HepG2 (cell line): Measurements from ENCODE around the gene FAM222A. TPM values are rescaled to one million over a fixed set of nuclear protein-coding genes. Genes with fewer than 3 reads are reported as not detected.

Experiments
- AKAP8 ChIP-seq: sonication (generic); formaldehyde crosslinking; IDR thresholded peaks from 2 replicates; pipeline ENCODE4 v1.5.1; 2020; ENCODE audit warnings: mild to moderate bottlenecking, missing genetic modification reagents
- CSRNP2 ChIP-seq: sonication (generic); formaldehyde crosslinking; conservative IDR thresholded peaks from 2 replicates; pipeline ENCODE4 v1.8.0; 2022; ENCODE audit warnings: low read depth, missing genetic modification reagents
- DPF2 ChIP-seq: sonication (generic); formaldehyde crosslinking; IDR thresholded peaks from 2 replicates; pipeline ENCODE4 v1.4.0; 2020; ENCODE audit warnings: mild to moderate bottlenecking, low read depth, missing genetic modification reagents, borderline replicate concordance
- E2F2 ChIP-seq: sonication (generic); formaldehyde crosslinking; IDR thresholded peaks from 2 replicates; pipeline ENCODE4 v1.4.0; 2020; ENCODE audit warnings: missing genetic modification reagents, borderline replicate concordance
- FOXM1 ChIP-seq: sonication (generic); formaldehyde crosslinking; IDR thresholded peaks from 2 replicates; pipeline ENCODE4 v1.5.0; 2020; ENCODE audit warnings: missing genetic modification reagents
- MXD3 ChIP-seq: IDR thresholded peaks from 2 replicates; pipeline ENCODE4 v1.6.1; 2016; ENCODE audit warnings: mild to moderate bottlenecking, missing biosample characterization, missing genetic modification reagents
- PBX3 ChIP-seq: sonication (generic); formaldehyde crosslinking; IDR thresholded peaks from 2 replicates; pipeline ENCODE4 v1.8.1; 2023; ENCODE audit warnings: missing genetic modification reagents, inconsistent platforms, borderline replicate concordance
- RAD51 ChIP-seq: fragments of 450-650 bp; IDR thresholded peaks from 2 replicates; pipeline ENCODE4 v1.6.1; 2016; ENCODE audit warnings: borderline replicate concordance
- TCF7 ChIP-seq: sonication (generic); IDR thresholded peaks from 2 replicates; pipeline ENCODE4 v1.6.1; 2016; ENCODE audit warnings: antibody characterized with exemption, low read depth
- THYN1 ChIP-seq: sonication (generic); formaldehyde crosslinking; IDR thresholded peaks from 2 replicates; pipeline ENCODE4 v1.8.1; 2023; ENCODE audit warnings: low read depth, mild to moderate bottlenecking, moderate library complexity, missing genetic modification reagents, borderline replicate concordance
- ZBTB38 ChIP-seq: sonication (generic); formaldehyde crosslinking; IDR thresholded peaks from 2 replicates; pipeline ENCODE4 v1.5.1; 2020; ENCODE audit warnings: mild to moderate bottlenecking, missing genetic modification reagents
- ZC3H4 ChIP-seq: sonication (generic); formaldehyde crosslinking; IDR thresholded peaks from 2 replicates; pipeline ENCODE4 v1.4.0; 2020; ENCODE audit warnings: missing genetic modification reagents, borderline replicate concordance
- ZFP36L1 ChIP-seq: sonication (generic); formaldehyde crosslinking; IDR thresholded peaks from 2 replicates; pipeline ENCODE4 v1.8.0; 2022; ENCODE audit warnings: mild to moderate bottlenecking, missing genetic modification reagents, moderate library complexity
- ZKSCAN5 ChIP-seq: sonication (generic); formaldehyde crosslinking; IDR thresholded peaks from 2 replicates; pipeline ENCODE4 v1.5.1; 2020; ENCODE audit warnings: mild to moderate bottlenecking, missing genetic modification reagents
- ZNF563 ChIP-seq: sonication (generic); formaldehyde crosslinking; IDR thresholded peaks from 2 replicates; pipeline ENCODE4 v1.8.0; 2022; ENCODE audit warnings: mild to moderate bottlenecking, moderate library complexity, missing genetic modification reagents
- ZNF703 ChIP-seq: sonication (generic); formaldehyde crosslinking; IDR thresholded peaks from 2 replicates; pipeline ENCODE4 v1.5.1; 2020; ENCODE audit warnings: missing genetic modification reagents, mild to moderate bottlenecking, moderate library complexity, borderline replicate concordance
- ZNF749 ChIP-seq: sonication (generic); formaldehyde crosslinking; IDR thresholded peaks from 2 replicates; pipeline ENCODE4 v1.8.0; 2022; ENCODE audit warnings: mild to moderate bottlenecking, missing genetic modification reagents, moderate library complexity, borderline replicate concordance
- ZNF788 ChIP-seq: sonication (generic); formaldehyde crosslinking; IDR thresholded peaks from 2 replicates; pipeline ENCODE4 v1.5.0; 2020; ENCODE audit warnings: mild to moderate bottlenecking, missing genetic modification reagents, borderline replicate concordance
- ZNF800 ChIP-seq: sonication (generic); formaldehyde crosslinking; IDR thresholded peaks from 2 replicates; pipeline ENCODE4 v1.4.0; 2020; ENCODE audit warnings: missing genetic modification reagents
- ZSCAN20 ChIP-seq: sonication (generic); formaldehyde crosslinking; IDR thresholded peaks from 2 replicates; pipeline ENCODE4 v1.4.0; 2020; ENCODE audit warnings: missing genetic modification reagents, mild to moderate bottlenecking, borderline replicate concordance
- ZSCAN5A ChIP-seq: sonication (generic); formaldehyde crosslinking; IDR thresholded peaks from 2 replicates; pipeline ENCODE4 v1.8.0; 2022; ENCODE audit warnings: mild to moderate bottlenecking, missing genetic modification reagents, borderline replicate concordance
- polyA plus RNA-seq, 8 experiments: library from polyadenylated mRNA; depleted of rRNA in 3 of 8; stranded (reverse) in 7 of 8; unstranded in 1 of 8; fragments of >200 nt; fragmentation: Illumina TruSeq in 4 of 8; extraction: Trizol in 4 of 8; gene quantifications; 2 replicates each; pipeline versions ENCODE4 v1.2.1 to v1.2.3, GENCODE V29; 2011 to 2016; ENCODE audit warnings: low read depth in 4 of 8, missing spikeins in 1 of 8, mixed read lengths in 1 of 8; ENCODE audit not compliant: insufficient read depth in 1 of 8
- total RNA-seq, 5 experiments: library from RNA; depleted of rRNA; stranded (reverse); fragments of >200 nt; fragmentation: Illumina TruSeq; extraction: Trizol; gene quantifications; 2 replicates each; pipeline ENCODE4 v1.2.3, GENCODE V29; 2016; ENCODE audit warnings: low read depth in 1 of 5

The FAM222A gene
- total and polyA plus RNA-seq, 2 of the 13 experiments (the other 11 are each of a cell fraction or from before 2014, with no cell fraction given): 2.7 to 9.6 TPM

GRCh38 chr12:109760031-109760929 is 46.7 kb downstream of the FAM222A start (continued):
- no peak for TF ChIP-seq ZNF703 (CRISPR knock-in tag)
- no peak for TF ChIP-seq ZC3H4
- TF ChIP-seq ZSCAN5A: no peak
- no peak for TF ChIP-seq ZNF788
- no peak for TF ChIP-seq CSRNP2 (CRISPR knock-in tag)
- peak; percentile 50; the same call in 1 of the 2 replicates for TF ChIP-seq ZBTB38 (CRISPR knock-in tag)
- no peak for TF ChIP-seq ZNF749
- no peak for TF ChIP-seq THYN1
- no peak for TF ChIP-seq FOXM1 (CRISPR knock-in tag)
- TF ChIP-seq ZSCAN20 (CRISPR knock-in tag): no peak
- no peak for TF ChIP-seq ZNF563 (CRISPR knock-in tag)
- no peak for TF ChIP-seq MXD3 (CRISPR knock-in tag)
- no peak for TF ChIP-seq TCF7
- TF ChIP-seq E2F2 (CRISPR knock-in tag): no peak
- no peak for TF ChIP-seq ZFP36L1 (CRISPR knock-in tag)
- no peak for TF ChIP-seq ZNF800
- no peak for TF ChIP-seq RAD51
- TF ChIP-seq PBX3 (CRISPR knock-in tag): no peak
- no peak for TF ChIP-seq ZKSCAN5 (CRISPR knock-in tag)
- no peak for TF ChIP-seq AKAP8 (CRISPR knock-in tag)
- TF ChIP-seq DPF2: no peak
